ENCODE results near the gene CYTH2.

- no peak for TF ChIP-seq CTCF (IDR thresholded peaks at IDR 0.05; ENCODE audit: borderline replicate concordance, extremely low read depth, low read length, poor library complexity, severe bottlenecking)
- TF ChIP-seq EZH2 (IDR thresholded peaks at IDR 0.05; ENCODE audit: borderline replicate concordance, low read depth, low read length, severe bottlenecking) = no peak
These were observed 15.9 kb downstream of the CYTH2 start for GRCh38 chr19:48484931-48485612.
